Measurements from ENCODE around the gene SPR. TPM values are rescaled to one million over a fixed set of nuclear protein-coding genes. Genes with fewer than 3 reads are reported as not detected.

The SPR gene
- total RNA-seq = 17.9 and 27.4 TPM in 2 replicates

GRCh38 chr2:72887032-72887739, at the start of gene SPR:
TSS of gene SPR (plus strand) at chr2:72887408. CDS start at chr2:72887433, 25 bp downstream.

DNA sequence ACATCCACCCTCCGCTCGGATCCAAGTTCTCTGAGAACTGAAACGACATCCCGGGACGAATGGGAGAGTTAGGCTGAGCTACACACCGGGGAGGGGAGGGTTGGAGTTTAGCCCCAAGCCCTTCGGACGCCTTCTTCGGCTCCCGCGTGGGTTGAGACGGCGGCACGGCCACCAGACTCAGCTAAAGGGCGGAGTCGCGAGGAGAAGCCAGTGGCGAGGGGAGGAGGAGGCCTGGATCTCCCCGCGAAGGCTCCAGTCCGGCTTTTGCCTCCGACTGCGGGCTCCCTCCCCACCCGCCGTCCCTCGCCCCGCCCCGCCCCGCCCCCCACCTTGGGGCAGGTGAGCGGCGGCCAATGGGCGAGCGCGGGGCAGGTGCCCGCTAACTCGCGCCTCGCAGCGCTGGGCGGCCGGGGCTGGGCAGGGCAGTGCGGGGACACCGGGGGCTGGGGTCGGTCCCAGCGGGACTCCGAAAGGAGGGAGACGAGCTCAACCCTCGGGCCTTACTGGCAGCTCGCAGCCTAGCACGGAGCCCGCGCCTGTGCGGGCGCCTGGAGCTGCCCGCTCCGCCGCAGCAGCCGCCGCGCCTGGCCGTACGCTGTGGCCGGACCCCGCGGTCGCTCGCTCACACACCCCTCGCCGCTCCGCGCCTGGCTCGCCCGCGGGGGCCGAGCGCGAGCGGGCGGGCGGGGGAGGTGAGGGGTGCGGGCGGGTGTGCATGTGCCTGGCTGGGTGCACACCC, 30.1 kb downstream of the SPR start, which contains the start of gene EMX1:
Gene EMX1 (plus strand): TSS at position 382 of the 739 bp plus-strand sequence. CDS start 334 bp downstream, at position 716.

Other genes with a start within 250 kb of the SPR start
- gene EXOC6B, start 61.4 kb upstream of the SPR start, total RNA-seq = 51.2 and 52.3 TPM in 2 replicates
- gene EMX1, start 30.1 kb downstream of the SPR start, total RNA-seq = not detected in 2 replicates
- gene SFXN5, start 184.3 kb downstream of the SPR start, total RNA-seq = 11.6 and 14.0 TPM in 2 replicates
- 59.6 and 81.0 TPM in 2 replicates for gene RAB11FIP5, start 225.5 kb downstream of the SPR start, total RNA-seq

Measured in smooth muscle cell of the pulmonary artery (primary cell).